HL-60 (cell line): ENCODE data around the gene GRPEL2.
"Not testable (repeated sequence)": the region's sequence is repeated elsewhere in the genome, so short reads cannot be mapped to it uniquely, and the experiment has no call there.

Experiments
- DNase-seq, 2 experiments: peaks; one replicate each; pipeline ENCODE4 v3.0.0-alpha.2; 2010 to 2020; ENCODE audit warnings: low read depth in 1 of 2, low spot score in 1 of 2
- H3K27ac ChIP-seq: fragments of 250-450 bp; sonication (Bioruptor Pico); replicated peaks from 2 replicates; pipeline ENCODE4 v1.5.1; 2020; ENCODE audit warnings: mild to moderate bottlenecking, moderate library complexity
- H3K27me3 ChIP-seq: fragments of 250-450 bp; sonication (Bioruptor Pico); 2 replicates; pipeline ENCODE4 v1.5.1; 2021; ENCODE audit warnings: mild to moderate bottlenecking, moderate library complexity; ENCODE audit not compliant: insufficient read depth, poor library complexity, severe bottlenecking
- H3K4me3 ChIP-seq: replicated peaks from 2 replicates; pipeline ENCODE4 v1.5.1; 2011; ENCODE audit warnings: mild to moderate bottlenecking, control low read depth, low read length; ENCODE audit not compliant: insufficient read depth
- CTCF ChIP-seq: IDR thresholded peaks from one replicate; pipeline ENCODE4 v1.5.1; 2011; ENCODE audit warnings: low read length, control low read depth, inconsistent platforms; ENCODE audit not compliant: insufficient read depth
- GABPA ChIP-seq: IDR thresholded peaks from 2 replicates; pipeline ENCODE4 v1.6.1; 2012; ENCODE audit warnings: low read depth
- POLR2AphosphoS5 ChIP-seq: IDR thresholded peaks from 2 replicates; pipeline ENCODE4 v1.6.1; 2012; ENCODE audit warnings: low read depth
- SPI1 ChIP-seq: IDR thresholded peaks from 2 replicates; pipeline ENCODE4 v1.6.1; 2012; ENCODE audit warnings: low read depth, mild to moderate bottlenecking, borderline replicate concordance
- TF ChIP-seq, protein P1 (sequence below): IDR thresholded peaks from 2 replicates; pipeline ENCODE4 v1.6.1; 2012; ENCODE audit warnings: low read depth; ENCODE audit not compliant: insufficient replicate concordance

GRPEL2 gene

DNA sequence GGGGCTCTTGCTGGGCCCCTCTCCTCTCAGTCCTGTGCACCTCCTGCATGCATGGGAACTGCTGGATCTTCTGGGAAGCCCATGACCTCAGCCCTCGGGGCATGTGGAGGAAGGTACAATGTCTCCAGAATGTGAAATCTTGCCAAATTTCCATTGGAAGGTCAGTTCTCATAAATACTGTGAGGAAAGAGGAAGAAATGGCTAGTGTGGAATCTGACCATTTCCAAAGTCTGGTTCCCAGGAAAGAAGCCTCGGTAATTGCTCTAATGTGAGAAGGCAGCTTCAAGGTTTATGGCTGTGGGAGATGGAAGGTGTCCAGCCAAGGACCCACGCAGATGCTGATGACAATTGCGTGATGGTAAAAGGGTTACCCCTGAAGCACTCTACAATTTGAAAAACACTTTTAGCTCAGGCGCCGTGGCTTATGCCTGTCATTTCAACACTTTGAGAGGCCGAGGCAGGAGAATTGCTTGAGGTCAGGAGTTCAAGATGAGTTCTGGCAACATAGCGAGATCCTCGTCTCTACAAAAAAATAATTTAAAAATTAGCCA lies 41.9 kb downstream of the GRPEL2 start:
- DNase-seq, result no peak
- H3K4me3 ChIP-seq, result no peak overlapping the region
- TF ChIP-seq, protein P1, sequence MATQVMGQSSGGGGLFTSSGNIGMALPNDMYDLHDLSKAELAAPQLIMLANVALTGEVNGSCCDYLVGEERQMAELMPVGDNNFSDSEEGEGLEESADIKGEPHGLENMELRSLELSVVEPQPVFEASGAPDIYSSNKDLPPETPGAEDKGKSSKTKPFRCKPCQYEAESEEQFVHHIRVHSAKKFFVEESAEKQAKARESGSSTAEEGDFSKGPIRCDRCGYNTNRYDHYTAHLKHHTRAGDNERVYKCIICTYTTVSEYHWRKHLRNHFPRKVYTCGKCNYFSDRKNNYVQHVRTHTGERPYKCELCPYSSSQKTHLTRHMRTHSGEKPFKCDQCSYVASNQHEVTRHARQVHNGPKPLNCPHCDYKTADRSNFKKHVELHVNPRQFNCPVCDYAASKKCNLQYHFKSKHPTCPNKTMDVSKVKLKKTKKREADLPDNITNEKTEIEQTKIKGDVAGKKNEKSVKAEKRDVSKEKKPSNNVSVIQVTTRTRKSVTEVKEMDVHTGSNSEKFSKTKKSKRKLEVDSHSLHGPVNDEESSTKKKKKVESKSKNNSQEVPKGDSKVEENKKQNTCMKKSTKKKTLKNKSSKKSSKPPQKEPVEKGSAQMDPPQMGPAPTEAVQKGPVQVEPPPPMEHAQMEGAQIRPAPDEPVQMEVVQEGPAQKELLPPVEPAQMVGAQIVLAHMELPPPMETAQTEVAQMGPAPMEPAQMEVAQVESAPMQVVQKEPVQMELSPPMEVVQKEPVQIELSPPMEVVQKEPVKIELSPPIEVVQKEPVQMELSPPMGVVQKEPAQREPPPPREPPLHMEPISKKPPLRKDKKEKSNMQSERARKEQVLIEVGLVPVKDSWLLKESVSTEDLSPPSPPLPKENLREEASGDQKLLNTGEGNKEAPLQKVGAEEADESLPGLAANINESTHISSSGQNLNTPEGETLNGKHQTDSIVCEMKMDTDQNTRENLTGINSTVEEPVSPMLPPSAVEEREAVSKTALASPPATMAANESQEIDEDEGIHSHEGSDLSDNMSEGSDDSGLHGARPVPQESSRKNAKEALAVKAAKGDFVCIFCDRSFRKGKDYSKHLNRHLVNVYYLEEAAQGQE, result no peak
- TF ChIP-seq CTCF (no peak), GABPA (no peak), SPI1 (no peak), POLR2AphosphoS5 (no peak)
- H3K27ac ChIP-seq, result no peak overlapping the region
- H3K27me3 ChIP-seq, result no peaks in the 10 kb centered on the region

DNA sequence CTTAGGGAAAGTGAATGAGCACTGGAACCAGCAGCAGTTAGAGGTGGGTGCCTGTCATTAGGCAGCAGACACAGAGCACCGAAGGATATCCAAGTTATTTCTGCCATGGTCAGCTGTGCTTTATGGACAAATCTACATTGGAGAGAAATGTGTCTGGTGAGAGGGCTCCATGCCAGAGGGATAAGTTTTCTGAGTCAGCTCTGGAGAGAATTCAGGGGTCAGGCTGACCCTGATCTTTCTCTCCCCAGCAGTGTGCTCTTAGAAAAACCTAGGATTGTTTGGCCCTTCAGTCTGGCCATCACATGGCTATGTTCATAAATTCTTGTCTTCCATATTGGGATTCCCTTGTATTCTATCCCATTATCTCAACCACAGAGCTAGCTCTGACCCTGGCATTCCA lies 42.7 kb downstream of the GRPEL2 start:
- H3K27me3 ChIP-seq, result no peaks in the 10 kb centered on the region
- no peak for DNase-seq
- no peak for TF ChIP-seq GABPA
- no peak for TF ChIP-seq POLR2AphosphoS5
- no peak overlapping the region for H3K4me3 ChIP-seq
- no peak overlapping the region for H3K27ac ChIP-seq

- DNase-seq, result no peak
- Histone ChIP-seq H3K27ac (no peak overlapping the region), H3K27me3 (no peaks in the 10 kb centered on the region), H3K4me3 (no peak overlapping the region)
- TF ChIP-seq SPI1 (no peak), CTCF (no peak), POLR2AphosphoS5 (no peak), GABPA (no peak)
- TF ChIP-seq, protein P1, result no peak
Measured at GRCh38 chr5:149388498-149389190, 43.3 kb downstream of the GRPEL2 start.

GRCh38 chr5:149389552-149390495 lies 44.5 kb downstream of the GRPEL2 start:
- no peak overlapping the region for H3K4me3 ChIP-seq
- TF ChIP-seq CTCF (no peak), GABPA (no peak), POLR2AphosphoS5 (no peak)
- TF ChIP-seq, protein P1, result no peak
- DNase-seq, result no peak
- no peak overlapping the region for H3K27ac ChIP-seq
- no peaks in the 10 kb centered on the region for H3K27me3 ChIP-seq

GRCh38 chr5:149391076-149391475 lies 45.8 kb downstream of the GRPEL2 start:
- not testable (repeated sequence) for H3K27me3 ChIP-seq, H3K4me3 ChIP-seq, H3K27ac ChIP-seq, DNase-seq
